K562 treated with DMSO at 1 percent for 4 hours (cell line): ENCODE data around the gene OR10C1. TPM values are rescaled to one million over a fixed set of nuclear protein-coding genes. Genes with fewer than 3 reads are reported as not detected.

ENCODE experiments used
- total RNA-seq: library from RNA; unstranded; fragments of 300-600 nt; gene quantifications from 2 replicates; pipeline ENCODE4 v1.2.3, GENCODE V29; 2022; ENCODE audit not compliant: insufficient read depth

Gene OR10C1, protein sequence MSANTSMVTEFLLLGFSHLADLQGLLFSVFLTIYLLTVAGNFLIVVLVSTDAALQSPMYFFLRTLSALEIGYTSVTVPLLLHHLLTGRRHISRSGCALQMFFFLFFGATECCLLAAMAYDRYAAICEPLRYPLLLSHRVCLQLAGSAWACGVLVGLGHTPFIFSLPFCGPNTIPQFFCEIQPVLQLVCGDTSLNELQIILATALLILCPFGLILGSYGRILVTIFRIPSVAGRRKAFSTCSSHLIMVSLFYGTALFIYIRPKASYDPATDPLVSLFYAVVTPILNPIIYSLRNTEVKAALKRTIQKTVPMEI
- not detected in 2 replicates for total RNA-seq

DNA sequence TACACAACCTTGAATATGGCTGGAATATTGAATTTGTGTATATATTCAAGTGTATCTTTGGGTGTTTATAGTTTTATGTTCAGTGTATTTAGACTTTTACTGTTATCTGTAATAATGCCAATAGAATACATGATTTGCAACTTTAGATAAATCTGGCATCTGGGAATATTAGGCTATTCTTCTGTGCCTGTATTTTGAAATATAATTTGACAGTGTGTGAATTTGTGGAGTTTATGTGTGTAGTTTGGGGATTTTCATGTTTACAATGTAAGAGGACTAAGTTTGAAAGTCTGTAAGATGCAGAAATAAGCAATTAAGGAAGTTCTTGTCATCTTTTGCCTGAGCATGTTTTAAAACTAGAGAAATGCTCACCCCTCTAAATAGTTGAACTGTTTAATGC is at the start of gene OR10C1:
OR10C1 (plus strand) TSS at position 301 of the 400 bp plus-strand sequence. CDS start 710 bp downstream, outside the sequence.

DNA sequence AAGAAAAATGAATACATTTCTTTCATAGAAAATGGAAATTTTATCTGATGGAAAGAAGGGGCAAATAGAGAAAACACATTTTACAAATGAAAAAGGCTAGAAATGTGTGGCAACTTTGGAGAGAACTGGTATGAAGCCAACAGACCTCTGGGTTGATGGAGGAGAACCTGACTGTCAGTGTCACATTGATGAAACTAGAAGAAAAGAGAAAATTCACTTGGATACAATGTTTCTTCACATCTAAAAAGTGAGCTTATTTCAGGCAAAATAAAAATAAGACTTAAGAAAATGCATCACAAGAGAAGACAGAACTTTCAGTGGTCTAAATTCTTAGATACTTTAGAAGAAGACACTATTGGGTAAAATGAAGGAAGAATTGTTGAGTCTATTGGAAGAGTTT is 43.8 kb upstream of the OR10C1 start, which contains the start of gene OR12D2:
OR12D2 (plus strand) TSS at position 301 of the 400 bp plus-strand sequence. CDS start 1,069 bp downstream, outside the sequence.

DNA sequence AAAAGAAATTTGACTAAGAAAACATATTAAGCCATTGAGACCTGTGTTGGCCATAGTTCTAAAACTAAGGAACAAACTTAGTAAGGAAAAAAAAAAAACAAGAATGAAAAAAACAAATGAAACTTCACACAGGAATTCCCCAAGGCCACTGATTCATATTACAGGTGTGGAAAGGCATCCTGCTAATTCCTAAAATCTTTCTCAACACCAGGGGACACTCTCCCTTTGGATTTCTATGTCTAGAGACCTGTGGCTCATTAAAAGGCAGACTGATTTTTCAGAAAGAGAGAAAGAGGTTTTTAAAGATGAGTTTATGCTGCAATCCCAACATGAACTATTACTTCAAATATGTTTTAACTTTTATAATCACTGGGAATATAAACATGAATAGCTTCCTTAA is 24.5 kb upstream of the OR10C1 start, which contains the start of gene OR12D1:
OR12D1 (plus strand) TSS at position 341 of the 400 bp plus-strand sequence.

DNA sequence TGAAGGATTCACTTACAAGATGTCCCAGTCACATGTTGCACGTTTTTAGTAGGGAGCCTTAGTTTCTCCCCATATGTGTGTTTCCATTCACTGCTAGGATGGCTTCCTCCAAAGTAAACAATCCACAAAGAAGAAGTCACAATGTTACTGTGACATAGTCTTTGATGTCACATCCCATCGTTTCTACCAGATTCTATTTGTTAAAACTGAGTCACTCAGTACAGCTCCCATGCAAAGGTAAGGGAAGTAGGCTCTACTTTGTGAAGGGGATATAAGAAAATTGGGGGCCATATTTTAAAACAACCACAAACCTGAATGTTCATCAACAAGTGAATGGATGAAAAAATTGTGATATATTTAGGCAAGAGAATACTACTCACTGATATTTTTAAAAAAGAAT is 17.9 kb downstream of the OR10C1 start, which contains the start of the genes OR11A1 and OR2H1:
OR11A1 (minus strand) TSS at position 101 of the 400 bp plus-strand sequence. CDS start 29,430 bp downstream, outside the sequence.
OR2H1 (plus strand) TSS at position 185 of the 400 bp plus-strand sequence. CDS start 4,615 bp downstream, outside the sequence.

DNA sequence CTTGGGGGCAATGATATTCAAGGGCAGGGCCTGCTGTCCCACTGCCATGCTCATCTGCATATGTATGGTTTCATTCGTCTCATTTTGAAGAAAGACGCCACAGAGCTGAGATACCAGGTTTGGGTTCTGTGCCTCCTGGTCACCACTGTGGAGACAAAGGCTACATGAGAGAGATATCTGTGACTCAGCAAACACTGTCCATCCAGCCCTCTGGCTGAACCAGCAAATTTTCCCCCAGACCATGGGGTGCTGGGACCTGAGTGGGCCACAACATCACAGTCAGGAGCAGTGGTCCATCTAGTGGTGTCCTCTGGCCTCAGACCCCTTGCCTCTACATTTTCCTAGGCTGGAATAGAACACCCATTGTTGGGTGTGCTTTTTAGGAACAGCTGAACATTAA is 48.6 kb downstream of the OR10C1 start, which contains the start of gene MAS1L:
MAS1L (minus strand) TSS at position 297 of the 400 bp plus-strand sequence; CDS start at position 243, 54 bp downstream.

Other genes with a start within 250 kb of the OR10C1 start
- not detected in 2 replicates for gene OR14J1, start 137.6 kb upstream of the OR10C1 start, total RNA-seq
- gene OR5V1, start 70.4 kb upstream of the OR10C1 start, total RNA-seq: not detected in 2 replicates
- gene OR12D3, start 64.0 kb upstream of the OR10C1 start, total RNA-seq: not detected in 2 replicates
- not detected in 2 replicates for gene OR12D2, start 43.7 kb upstream of the OR10C1 start, total RNA-seq
- not detected in 2 replicates for gene OR12D1, start 24.4 kb upstream of the OR10C1 start, total RNA-seq
- gene OR11A1, start 17.8 kb downstream of the OR10C1 start, total RNA-seq: not detected in 2 replicates
- not detected in 2 replicates for gene OR2H1, start 17.8 kb downstream of the OR10C1 start, total RNA-seq
- gene MAS1L, start 48.6 kb downstream of the OR10C1 start, total RNA-seq: not detected in 2 replicates
- not detected in 2 replicates for gene UBD, start 120.4 kb downstream of the OR10C1 start, total RNA-seq
- 0.34 TPM in 1 of 2 replicates, not detected in the other for gene OR2H2, start 145.8 kb downstream of the OR10C1 start, total RNA-seq
- 5.8 and 7.4 TPM in 2 replicates for gene GABBR1, start 193.9 kb downstream of the OR10C1 start, total RNA-seq
- not detected in 2 replicates for gene MOG, start 217.8 kb downstream of the OR10C1 start, total RNA-seq
- gene ZFP57, start 241.8 kb downstream of the OR10C1 start, total RNA-seq: not detected in 2 replicates